Hepatocyte (in vitro differentiated cells): ENCODE results near the gene RIMS1.

Experiments used
- EZH2 ChIP-seq: fragments of 200-600 bp; sonication (generic); IDR thresholded peaks from 2 replicates; pipeline ENCODE4 v1.6.1; 2016; ENCODE audit warnings: antibody characterized with exemption, mild to moderate bottlenecking, borderline replicate concordance
- EZH2phosphoT487 ChIP-seq: fragments of 200-600 bp; sonication (generic); IDR thresholded peaks from one replicate; pipeline ENCODE4 v1.6.1; 2018; ENCODE audit warnings: antibody characterized with exemption, mild to moderate bottlenecking, low read depth, moderate library complexity; ENCODE audit not compliant: unreplicated experiment, severe bottlenecking
- TF ChIP-seq, protein P1 (sequence below): fragments of 200-600 bp; sonication (generic); IDR thresholded peaks from 2 replicates; pipeline ENCODE4 v1.5.1; 2016; ENCODE audit warnings: antibody characterized with exemption, mild to moderate bottlenecking; ENCODE audit not compliant: poor library complexity

DNA sequence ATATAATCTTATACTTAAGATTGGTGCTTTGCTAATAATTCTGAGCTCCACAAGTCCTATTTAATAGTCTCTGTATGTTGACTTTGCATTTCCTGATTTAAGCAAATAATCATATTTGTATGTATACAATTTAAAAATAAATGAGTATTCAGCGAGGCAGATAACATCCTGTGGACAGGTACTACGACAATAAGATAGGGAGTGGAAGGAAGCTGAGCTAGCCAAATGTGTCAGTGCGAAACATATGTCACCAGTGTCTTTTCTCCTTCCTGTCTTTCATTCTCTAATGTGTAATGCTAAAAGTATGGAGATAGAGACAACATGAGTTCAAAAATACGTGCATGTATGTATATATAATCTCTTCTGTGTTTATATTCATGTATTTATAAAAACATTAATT lies 375.9 kb downstream of the RIMS1 start:
- TF ChIP-seq, protein P1, sequence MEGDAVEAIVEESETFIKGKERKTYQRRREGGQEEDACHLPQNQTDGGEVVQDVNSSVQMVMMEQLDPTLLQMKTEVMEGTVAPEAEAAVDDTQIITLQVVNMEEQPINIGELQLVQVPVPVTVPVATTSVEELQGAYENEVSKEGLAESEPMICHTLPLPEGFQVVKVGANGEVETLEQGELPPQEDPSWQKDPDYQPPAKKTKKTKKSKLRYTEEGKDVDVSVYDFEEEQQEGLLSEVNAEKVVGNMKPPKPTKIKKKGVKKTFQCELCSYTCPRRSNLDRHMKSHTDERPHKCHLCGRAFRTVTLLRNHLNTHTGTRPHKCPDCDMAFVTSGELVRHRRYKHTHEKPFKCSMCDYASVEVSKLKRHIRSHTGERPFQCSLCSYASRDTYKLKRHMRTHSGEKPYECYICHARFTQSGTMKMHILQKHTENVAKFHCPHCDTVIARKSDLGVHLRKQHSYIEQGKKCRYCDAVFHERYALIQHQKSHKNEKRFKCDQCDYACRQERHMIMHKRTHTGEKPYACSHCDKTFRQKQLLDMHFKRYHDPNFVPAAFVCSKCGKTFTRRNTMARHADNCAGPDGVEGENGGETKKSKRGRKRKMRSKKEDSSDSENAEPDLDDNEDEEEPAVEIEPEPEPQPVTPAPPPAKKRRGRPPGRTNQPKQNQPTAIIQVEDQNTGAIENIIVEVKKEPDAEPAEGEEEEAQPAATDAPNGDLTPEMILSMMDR: no peak
- TF ChIP-seq EZH2phosphoT487 (no peak), EZH2 (no peak)
